Measurements from ENCODE around the gene FAM227A.
A peak's percentile ranks its signal among the peaks of the same experiment; 100 is the strongest.
"Not testable (repeated sequence)": the region's sequence is repeated elsewhere in the genome, so short reads cannot be mapped to it uniquely, and the experiment has no call there.

Gene FAM227A

DNA sequence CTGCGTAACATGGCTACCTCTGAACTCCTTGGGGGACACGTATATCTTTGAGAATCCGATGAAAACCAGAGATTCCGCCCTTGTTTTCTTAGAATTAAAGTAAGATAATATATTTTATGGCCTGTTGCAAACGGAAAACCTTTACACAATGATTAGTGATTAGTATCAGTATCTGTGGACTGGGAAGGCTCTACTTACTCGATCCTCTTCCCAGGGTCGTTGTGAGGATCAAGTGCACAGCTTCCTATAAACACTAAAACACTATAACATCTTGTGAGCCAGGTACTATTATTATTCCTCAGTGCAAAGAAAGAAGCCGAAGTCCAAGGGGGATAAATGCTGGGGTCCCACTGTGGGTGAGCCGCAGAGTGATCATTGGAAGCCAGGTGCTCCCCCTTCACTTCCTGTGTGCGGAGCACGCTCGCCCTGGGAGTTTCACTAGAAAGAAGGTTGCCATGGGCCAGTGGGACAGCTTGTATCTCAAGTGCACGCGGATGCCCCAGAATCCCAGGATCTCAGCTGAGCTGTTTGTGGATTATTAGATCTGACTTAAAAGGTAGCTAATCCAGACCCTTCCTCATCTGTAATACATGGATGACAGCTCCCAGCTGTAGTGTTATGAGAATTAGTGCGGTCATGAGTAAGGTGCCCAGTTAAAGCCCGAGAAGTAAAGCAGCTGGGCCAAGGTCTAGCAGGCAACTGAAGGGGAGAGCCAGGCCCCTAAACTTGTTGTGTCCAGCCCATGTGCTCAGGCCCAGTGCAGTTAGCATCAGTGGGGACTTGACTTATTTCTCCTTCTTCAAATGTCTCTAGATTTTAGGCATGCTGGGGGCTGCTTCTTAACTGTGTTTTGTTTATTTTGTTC, 1.1 kb upstream of the FAM227A start:
- DNase-seq, result peak; percentile 50

DNA sequence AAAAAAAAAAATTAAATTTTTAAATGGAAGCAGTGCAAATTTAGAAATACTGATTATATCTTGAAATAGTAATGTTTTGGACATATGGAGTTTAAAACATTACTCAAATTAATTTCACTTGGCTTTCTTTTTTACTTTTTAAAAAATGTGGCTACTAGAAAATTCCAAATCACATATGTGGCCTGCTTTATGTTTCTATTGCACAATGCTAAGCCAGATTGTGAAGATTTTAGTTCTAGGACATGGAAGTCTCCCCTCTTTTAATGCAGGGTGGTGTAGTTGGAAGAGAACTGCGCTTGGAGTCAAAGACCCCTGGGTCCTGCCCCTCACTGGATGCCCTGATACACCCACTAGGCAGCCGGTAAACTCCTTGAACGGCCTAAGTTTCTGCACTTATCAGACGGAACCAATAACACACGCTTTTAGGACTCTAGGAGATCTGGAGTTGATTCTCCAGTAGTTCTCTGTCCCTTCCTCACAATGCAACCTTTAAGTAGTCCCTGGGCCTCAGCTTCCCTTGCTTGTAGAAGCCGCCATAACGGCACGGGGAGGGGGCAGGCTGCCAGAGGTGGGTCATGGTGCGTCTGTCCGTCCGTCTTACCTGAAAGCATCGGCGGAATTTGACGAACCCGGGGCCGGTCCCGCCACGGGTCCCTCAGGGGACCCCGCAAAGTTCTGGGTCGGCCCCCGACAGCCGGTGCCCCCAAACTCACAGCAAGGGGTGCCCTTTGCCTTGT, 505 bp downstream of the FAM227A start:
- no peak for DNase-seq

DNA sequence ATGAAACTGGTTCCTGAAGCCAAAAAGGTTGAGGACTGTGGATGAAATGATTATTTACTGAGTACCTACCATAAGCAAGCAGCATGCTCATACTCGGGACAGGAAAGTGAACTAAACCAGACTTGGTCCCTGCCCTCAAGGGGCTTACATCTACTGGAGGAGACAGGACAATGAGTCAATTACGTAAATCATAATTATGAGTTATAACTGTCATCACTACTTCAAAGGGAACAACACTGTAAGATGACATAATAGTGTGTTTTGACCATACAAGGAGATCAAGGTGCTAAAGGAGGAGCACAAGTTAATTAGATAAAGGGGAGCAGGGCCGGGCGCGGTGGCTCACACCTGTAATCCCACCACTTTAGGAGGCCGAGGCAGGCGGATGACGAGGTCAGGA, 2.5 kb downstream of the FAM227A start:
- DNase-seq, result no peak

DNA sequence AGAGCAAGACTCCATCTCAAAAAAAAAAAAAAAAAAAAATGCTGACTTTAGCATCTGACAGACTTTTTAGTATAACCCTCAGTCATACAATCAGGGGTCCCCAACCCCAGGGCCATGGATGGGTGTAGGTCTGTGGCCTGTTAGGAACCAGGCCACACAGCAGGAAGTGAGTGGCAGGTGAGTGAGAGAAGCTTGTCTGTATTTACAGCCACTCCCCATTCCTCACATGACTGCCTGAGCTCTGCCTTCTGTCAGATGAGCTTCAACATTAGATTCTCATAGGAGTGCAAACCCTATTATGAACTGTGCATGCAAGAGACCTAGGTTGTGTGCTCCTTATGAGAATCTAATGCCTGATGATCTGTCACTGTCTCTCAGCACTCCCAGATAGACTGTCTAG, 3.3 kb downstream of the FAM227A start:
- no peak for DNase-seq

DNA sequence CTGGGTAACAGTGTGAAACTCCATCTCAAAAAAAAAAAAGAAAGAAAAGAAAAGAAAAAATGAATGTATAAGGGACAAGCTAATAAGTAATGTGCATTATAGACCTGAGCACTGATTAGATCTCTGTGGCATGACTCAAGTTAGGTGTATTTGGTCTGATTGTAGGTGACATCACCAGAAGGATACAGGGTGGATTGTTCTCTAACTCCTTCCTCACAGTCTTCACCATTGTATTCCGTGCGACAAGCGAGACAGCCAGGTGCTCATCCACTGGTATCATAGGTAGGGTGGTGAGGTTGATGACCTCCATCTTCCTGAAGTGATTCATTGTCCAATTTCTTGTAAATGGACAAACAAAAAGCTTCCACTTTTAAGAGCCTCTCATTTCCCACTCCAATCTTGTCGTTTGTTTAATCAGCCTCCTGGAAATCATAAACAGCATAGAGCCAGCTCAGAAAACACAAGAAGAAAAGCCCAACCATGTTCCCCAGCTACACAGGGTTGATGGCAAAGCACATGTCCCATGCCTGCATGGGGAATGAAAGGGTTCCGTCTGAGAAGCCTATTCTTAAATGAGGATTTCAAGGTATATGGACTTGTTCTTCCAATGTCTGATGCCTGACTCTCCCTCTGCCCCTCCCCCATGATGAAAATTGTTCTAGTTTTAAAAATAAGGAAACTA, 6.2 kb downstream of the FAM227A start:
- DNase-seq, result no peak

DNA sequence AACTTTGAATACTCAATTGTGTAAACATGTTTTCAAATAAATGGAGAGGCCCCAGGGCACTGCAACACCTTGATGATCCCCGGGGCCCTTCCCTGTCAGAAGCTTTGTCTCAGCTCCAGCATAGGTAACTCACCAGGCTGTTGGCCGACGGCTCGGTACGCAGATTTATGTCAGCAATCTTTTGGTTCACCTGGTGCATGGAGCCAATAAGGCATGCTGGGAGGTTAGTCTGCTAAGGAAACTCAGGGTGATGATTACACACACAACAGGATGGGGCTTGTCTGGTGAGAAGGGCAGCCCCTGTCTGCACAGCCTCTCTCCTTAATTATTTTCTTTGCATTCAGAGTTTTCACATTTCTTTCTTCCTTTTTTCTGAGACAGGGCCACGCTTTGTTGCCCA, 10.8 kb downstream of the FAM227A start:
- DNase-seq, result no peak

DNA sequence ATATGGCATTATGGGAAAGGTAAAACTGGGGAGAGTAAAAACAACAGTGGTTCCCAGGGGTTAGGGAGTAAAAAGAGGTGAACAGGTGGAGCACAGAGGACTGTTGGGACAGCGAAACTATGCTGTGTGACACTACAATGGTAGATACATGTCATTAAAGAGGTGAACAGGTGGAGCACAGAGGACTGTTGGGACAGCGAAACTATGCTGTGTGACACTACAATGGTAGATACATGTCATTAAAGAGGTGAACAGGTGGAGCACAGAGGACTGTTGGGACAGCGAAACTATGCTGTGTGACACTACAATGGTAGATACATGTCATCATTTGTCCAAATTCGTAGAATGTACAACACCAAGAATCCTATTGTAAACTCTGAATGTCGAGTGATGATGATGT, 11.9 kb downstream of the FAM227A start:
- DNase-seq, result not testable (repeated sequence)

DNA sequence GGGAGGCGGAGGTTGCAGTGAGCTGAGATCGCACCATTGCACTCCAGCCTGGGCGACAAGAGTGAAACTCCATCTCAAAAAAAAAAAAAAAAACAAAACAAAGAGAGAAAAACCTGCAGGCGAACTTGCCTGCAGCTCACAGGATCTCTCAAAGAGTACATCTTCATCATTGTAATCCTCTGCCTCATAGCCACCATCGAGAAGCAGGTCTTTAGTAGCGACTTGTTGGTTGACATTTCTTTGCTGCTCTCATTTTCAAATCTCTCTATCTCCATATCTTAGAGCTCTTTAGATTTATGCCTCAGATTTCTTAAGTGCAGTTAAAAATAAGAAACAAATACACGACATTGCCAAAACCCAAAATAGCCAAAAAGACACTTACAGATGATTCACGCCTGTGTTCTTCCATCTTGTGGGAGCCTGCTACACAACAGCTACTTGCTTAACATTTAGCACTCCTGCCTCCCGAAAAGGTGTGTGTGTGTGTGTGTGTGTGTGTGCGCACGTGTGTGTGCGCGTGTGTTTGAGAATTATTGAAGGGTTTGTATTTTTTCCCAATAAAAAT, 14.6 kb downstream of the FAM227A start:
- no peak for DNase-seq

DNA sequence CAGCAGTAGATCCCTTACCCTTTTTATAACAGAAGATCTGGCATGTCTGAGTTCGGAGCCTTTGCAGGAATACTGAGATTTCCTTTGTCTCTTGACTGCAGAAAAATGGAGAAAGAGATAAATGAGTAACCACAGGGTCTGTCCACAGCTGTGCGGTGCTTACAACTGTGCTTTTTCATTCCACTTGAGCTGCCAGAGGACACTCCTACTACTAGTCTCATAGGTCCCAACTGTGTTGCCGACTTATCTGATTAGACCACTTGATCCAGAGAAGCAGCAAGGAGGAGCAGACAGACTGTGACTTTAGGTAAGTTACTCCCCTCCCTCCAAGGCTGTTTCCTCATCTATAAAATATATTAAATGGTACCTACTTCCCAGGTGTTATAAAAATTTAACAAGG, 17.5 kb downstream of the FAM227A start:
- no peak for DNase-seq

DNA sequence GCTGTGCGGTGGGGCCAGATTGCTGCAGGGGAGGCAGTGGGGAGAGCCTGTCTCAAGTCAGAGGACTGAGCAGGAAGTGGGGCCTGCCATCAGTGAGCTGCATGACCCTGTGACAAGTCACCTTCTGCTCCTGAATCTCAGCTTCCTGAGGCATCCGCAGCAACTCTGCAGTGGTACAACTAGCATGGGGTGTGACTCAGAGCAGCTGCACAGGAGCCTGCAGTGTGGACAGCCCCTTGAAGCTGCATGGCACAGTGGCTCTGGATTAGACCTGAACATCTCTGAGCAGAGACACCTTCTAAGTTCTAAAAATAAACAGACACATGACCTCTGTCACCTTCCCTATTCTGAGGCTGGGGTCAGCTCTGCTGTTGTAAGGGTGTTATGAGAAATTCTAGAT, 18.0 kb downstream of the FAM227A start:
- DNase-seq, result no peak

DNA sequence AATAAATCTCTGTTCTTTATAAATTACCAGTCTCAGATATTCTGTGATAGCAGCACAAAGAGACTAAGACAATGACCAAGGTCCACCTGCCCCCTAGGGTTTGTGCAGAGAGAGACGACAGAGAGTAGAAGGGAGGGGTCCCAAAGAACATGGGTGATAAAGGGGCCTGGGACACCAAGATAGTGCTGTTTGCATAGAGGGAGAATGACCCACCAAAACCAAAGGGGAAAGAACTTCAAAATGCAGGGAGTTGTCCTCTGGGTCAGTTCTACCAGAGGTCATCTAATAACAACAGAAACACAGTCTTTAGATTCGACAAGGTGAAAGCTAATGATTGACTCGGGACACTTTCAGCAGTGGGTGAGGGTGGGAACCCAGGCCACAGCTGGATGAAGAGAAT, 23.7 kb downstream of the FAM227A start:
- DNase-seq, result no peak

DNA sequence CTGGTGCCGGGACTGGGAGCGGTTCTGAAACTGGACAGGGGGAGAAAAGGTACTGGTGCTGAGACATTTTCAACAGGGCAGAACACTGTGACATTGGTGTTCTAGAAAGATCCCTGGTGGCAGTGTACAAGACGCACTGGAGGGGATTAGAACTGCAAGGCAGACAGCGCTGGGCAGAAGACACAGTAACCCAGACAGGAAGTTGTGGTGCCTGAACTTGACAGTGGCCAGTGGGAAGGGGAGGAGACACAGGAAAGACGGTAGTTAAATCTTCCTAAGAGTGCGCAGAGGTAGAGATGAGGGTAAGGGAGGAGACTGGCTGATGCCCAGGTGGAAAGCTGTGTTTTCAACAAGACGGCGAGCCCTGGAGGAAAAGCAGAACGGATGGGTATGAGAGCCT, 24.5 kb downstream of the FAM227A start:
- DNase-seq, result peak; percentile 5

DNA sequence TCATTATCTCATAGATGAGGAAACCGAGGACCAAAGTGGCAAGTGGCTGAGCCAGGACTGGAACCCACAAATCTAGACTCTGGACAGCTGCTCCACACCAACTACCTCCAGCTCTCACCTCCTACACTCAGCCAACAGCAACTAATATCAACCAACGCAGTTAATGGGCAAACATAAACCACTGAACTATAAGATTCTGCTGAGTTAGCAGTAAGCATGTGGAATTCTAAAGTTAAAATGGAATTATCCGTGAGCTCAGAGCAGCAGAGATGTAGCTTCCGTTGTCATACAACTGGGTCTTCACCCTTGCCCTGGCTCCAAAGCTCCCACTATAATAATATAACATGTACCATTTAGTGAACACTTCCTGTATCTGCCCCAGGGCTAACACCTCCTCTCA, 27.1 kb downstream of the FAM227A start:
- no peak for DNase-seq

DNA sequence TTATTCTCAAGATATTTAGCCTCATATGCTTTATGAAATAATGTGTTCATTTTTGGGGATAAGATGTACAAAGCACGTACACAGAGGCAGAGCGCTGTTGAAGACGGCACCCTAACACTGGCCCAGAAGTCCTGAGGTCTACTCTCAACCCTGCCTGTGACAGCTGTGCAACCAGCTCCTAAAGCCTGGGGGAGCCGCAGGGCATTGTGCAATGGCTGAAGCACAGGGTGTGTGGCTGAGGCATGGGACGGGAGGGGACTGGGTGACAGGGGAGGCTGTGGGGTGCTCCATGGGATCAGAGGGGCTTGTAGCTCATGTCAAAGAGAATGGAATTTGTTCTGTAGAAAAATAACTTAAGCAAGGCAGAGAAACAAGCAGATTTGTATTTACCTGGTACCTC, 27.7 kb downstream of the FAM227A start:
- DNase-seq, result no peak

DNA sequence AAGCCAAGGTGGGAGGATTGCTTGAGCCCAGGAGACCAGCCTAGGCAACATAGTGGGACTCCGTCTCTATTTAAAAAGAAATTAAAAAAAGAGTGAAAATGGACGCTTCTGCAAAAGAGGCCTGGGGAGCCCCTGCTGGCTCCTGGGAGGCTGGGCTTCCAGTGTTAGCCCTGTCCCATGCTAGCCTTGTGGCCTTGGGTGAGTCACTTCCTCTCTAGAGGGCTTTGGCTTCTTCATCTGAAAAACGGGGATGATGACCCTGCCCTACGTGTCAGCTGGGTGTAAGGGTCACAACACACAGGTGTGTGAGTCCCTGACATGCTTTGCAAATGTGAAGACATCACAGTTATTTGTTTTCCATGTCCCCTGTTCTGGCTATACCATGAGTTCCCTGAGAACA, 32.8 kb downstream of the FAM227A start:
- no peak for DNase-seq

DNA sequence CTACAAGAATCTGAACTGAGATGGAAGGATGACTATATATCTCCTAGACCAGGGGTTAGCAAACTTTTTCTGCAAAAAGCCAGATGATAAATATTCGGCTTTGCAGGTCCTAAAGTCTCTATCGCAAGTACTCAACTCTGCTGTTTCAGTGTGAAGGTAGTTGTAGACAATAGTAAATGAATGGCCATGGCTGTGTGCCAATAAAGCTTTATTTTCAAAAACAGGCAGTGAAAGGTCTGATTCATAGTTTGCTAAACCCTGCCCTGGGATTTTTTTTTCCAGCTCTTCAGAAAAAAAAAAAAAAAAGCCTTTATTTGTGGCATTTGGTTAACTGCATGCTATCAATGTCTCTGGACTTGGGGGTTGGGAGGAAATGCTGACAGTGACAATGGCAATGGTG, 37.5 kb downstream of the FAM227A start:
- no peak for DNase-seq

DNA sequence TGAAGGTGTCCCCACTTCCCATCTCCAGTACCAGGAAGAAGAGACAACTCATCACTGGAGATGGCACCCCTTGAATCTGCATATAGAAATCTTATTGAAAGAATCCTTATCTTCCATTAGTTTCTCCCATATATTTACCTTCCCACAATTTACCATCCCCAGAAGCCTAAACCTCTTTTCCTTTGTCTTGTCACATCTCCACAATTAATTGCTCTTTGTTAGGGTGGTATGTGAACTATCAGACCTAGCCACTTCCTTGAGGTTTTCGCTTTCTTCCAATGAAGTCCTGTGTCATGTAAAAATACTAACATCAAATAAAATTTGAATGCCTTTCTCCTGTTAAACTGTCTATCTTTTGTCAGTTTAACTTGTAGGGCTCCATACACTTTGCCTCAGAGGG, 37.9 kb downstream of the FAM227A start:
- no peak for DNase-seq

DNA sequence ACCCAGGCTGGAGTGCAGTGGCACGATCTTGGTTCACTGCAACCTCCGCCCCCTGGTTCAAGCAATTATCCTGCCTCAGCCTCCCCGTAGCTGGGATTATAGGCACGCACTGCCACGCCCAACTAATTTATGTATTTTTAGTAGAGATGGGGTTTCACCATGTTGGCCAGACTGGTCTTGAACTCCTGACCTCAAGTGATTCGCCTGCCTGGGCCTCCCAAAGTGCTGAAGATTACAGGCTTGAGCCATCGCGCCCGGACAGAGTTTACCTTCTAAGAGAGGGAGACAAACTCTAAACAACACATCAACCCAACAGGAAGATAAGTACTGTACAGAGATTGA, 41.2 kb downstream of the FAM227A start:
- DNase-seq, result not testable (repeated sequence)

DNA sequence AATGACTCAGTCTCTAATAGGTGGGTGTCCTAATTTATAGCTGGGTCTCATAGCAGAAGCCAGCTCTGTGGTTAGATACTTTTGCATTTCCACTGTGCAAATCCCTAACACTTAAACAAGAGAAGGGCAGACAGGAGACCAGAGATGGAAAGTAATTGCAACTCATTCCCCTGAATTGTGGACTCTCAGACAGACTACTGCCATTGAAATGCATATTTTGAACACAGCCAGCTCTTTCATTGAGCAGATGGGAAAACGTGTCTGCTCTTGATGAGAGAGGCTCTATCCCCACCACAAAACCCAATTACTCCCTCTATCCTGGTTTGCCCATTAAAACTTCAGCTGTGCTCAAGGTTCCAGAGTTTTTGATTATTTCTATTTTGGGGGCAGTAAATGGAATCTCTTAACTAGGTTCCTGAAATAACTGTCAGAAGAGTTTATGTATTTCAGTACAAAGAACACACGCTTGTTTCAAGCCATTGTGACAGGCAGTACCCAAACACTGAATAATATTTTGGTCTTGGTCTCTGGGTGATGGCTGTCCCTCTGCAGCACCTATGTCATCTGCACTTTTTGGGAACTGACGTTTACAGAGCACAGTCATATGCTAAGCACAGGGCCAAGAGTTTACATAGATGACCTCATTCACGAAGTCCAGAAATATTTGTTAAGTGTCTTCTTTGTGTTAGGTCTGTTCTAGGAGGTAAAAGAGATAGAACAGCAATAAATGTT, 41.7 kb downstream of the FAM227A start:
- DNase-seq, result no peak

DNA sequence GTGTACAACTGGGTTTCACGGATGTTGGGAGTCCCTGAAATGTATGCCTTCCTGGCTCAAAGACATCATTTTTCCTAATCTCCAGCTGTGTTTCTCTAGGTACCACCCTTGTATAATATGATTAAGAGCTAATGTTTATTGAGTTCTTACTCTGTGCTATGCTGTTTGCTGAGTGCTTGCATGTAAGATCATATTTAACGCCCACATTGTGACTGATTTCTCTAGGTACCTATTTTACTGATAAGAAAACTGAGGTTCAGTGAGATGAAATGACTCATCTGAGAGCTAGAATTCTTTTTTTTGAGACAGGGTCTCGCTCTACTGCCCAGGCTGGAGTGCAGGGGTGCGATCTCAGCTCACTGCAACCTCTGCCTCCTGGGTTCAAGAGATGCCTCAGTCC, 42.6 kb downstream of the FAM227A start:
- no peak for DNase-seq

DNA sequence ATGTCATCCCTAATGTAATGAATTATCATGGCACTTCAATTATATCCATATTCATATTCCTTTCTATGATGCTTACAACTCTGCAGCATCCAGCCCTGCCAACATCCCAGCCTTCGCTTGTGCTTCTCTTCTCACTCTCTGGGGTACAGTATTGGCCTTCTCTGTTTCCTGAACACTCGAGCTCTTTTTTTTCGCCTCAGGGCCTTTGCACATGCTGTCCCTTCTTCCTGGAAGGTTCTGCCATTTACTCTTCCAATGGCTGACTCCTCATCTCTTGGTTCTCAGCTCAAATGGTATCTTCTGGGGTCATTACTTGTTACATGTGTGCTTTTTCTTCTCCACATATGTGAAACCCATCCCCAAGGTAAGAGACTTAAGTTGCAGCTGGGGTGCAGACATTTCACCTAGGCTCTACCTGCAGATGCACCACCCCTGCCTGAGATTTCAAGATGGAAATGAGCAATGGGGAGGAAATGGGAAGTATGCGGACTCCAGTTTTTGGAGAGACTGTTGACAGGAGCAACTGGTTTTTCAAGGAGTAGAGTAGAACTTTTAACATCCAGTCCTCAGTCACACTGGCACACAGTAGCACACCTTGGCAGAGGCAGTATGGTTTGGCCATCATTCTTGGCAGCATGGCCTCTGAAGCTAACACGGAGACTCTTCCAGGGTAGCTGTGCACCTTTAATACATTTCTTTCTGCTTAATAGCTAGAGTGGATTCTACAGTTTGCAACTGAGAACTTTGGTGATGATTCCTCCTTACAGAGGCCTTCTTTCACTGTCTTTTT, 43.8 kb downstream of the FAM227A start:
- DNase-seq, result no peak

DNA sequence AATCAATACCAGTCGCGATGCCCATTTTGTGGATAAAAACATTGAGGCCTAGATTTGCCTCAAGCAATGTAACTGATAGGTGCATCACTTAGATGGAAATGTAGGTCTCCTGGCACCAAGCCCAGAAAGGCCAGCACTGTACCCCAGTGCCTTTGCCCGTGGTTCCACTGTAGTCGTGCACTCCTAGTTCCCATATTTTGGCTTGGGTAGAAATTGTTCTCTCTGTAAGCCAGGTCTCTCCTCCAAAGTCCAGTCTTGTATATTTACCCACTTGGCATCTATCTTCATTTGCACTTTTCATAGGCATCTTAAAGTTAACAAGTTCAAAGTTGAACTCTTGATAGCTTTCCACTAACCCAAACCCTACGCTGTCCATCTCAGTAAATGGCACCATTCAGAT, 44.6 kb downstream of the FAM227A start:
- no peak for DNase-seq
